Measurements from ENCODE around the gene DUSP22.

The DUSP22 gene

DNA sequence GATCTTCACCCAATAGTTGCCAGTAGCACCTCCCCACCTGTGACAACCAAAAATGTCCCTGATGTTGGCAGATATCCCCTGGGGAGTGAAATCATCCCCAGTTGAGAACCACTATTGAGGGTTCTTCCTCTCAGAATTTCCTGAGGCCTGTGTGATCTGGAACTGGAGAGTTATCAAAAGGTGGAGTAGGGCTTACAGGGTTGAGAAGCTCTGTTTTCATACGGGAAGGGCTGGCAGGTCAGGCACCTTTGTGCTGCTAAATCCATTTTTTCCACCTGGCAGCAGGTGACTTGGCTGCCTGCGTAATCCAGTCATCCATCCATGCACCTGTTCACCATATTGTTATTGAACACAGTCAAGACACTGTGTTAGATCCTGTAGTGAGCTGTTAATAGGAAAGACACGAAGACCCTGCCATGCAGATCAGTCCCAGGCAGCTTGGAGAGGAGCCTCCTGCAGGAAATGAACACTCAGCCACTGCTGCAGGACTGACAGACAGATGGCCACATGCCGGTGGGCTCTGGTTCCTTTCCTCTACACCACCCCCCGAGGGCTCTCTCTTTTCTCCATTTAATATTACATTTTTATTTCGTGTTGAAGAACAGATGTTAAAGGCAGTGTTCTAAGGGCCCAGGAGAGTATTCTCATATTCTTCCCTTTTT lies 5.4 kb downstream of the DUSP22 start:
- DNase-seq, result no peak

DNA sequence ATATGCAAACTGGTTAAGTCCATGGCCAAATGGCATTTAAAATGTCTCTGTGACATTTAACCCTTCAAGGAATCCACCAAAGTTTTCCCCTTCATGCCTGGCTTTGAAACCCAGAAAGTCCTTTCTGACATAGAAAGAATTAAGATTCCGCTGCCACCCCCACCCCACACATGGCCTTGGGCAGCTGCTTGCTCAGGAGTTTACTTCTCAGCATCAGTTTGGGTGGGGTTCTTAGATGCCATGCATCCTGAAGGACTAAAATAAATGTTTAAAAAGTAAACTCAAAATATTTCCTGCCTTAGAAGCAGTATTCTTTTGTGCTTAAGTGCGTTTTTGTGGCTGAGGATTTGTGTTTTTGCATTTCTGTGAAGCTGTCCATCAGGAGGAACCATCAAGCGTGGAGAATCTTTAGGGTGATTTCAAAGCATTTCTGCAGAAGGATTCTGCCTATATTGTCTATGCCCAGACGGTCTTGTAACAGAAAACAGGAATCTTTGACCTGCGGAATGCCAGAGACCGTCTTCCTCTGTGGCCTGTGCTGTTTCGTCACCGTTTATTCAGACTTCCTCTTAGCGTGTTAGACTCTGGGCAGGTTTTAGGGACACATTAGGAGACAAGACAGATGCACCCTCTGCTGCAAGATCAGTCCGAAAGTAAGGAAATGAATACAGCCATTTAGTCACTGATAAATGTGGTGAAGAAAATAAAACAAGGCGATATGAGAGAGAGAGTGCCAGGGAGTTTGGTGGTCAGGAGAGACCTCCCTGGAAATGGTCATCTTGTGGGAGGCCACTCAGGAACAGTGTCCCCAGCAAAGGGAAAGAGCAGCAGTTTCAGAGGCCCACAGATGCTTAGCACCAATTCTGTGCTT lies 6.2 kb downstream of the DUSP22 start:
- no peak for DNase-seq

DNA sequence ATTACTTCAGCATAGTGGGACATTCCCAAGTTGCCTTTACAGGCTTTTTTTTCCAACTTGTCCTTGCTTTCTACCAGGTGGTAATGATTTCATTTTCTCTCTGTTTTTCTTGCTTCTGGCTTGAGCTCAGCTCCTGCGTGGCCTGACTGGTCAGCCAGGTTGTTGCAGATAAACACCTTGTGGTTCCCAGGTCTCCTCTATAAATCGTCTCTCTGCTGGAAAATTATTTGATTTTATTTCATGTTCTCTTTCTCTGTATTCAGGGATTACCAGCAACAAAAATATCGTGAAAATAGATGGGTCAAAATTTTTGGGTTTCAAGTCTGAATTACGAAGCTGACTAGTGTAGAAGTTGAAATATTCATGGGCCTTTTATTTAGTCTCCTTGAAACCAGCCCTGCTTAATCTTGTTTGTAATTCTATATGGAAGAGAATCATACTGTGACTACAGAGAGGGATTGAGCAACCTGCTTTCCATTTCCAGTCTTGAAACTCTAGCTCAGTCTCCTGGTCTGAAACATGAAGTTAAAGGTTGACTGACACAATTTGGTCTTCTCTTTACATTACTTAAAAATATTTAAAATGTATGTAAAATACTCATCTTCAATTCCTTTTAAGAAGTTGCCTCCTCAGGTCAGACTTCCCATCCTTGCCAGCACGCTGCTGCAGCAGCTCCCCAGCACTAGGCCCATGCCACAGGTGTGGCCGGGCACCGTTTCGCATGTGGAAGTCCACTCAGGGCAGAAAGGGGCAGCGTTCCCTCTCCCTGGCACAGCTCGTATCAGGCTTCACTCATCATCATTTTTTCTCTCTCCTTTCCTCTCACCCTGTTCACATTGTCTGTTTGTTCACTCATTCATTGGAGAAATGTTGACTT lies 7.1 kb downstream of the DUSP22 start:
- DNase-seq, result no peak

DNA sequence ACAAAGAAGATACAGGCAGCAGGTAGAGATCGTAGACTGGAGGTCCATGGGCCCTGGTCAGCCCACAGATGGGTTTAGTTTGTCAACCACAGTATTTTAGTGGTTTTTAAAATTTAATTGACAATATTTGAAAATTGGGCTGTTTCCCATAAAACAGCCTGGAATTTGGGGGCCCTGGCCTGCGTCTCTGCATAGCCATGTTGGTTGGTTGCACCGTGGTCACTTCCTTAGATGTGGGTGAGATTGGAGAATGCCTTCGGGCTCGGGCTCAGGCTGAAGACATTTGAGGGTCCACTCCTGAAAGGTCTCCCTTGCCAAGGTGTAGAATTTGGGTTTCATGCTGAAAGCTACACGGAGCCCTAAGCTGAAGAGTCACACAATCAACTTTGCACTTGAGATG lies 7.7 kb downstream of the DUSP22 start:
- no peak for DNase-seq

DNA sequence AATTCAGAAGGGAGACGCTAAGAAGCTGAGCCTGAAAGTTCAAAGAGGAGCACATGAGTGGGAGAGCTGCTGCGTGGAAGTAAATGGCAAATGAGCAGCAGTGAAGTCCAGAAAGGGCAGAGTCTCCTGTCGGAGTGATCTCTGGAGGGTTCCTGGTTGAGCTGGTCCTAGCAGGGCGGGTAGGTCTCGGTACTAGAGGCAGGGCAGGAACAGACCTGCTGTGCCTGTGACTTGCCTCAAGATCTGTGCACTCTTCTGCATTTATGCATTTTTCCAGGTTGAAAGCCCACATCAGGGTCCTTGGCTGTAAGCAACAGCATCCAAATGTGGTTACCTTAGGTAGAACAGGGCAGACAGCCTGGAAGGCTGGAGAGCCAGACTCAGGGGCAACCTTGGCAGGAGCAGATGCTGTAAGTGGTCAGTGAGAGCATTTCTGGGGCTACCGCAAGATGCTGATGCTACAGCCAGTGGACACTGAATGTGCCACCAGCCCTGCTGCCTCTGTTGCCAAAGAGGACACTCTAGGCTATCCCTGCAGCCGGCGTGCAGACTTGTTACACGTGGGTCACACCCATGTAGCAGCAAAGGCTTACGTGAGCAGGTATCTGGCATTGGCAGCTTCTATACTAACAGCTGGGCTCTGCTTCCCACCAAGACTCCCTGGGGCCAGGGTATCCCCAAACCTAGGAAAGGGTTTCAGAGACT lies 8.4 kb downstream of the DUSP22 start:
- DNase-seq, result no peak

DNA sequence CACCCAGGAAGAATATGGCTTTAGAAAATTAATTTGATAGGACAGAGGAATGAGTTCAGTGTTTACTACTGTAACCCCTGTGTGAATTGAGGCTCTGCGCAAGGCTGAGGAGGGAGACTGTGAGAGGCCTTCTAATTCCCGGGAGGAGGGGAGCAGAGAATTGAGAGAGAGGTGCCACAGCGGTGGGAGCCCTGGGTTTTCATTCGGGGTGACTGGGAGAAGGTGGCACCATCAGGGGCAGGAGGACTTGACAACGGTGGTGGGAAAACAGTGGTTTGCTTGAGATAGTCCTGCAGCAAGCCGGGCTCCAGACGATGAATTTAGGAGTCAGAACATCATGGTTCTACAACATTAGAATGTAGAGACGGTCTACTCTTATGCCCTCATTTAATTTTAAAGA lies 9.2 kb downstream of the DUSP22 start:
- no peak for DNase-seq

DNA sequence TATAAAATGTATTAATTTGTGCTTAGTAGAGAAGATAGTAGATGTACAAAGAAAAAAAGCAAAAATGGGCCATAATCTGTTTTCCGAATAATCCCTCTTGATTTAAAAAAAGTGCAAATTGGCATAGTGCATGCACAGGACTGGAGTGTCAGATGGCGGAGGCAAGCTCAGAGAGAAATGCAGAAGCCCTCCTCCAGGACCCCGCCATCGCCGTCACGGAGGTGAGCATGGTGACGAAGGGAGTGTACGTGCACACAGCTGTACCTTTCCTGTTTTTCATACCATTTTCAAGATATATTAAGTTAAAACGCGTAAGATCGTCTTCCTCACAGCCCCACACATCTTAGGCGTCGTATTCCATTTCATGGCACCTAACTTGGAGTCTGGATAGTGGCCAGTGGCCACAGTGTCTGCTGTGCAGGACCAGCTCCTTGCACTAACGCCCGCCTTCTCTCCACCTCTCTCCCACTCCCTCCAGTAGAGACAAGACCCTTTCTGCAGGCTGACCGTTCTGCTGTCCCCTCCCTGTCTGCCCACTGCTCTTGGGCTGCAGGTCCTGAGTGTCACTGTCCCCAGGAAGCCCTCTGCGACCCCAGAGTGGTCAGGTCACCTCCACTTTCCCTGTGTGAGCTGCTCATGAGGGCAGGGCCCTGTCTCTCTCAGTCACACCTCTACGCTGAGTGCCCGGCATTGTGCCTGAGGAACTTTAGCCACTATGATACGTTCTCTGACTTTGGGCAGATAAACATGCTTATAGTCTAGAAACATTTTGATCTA lies 9.8 kb downstream of the DUSP22 start:
- no peak for DNase-seq

DNA sequence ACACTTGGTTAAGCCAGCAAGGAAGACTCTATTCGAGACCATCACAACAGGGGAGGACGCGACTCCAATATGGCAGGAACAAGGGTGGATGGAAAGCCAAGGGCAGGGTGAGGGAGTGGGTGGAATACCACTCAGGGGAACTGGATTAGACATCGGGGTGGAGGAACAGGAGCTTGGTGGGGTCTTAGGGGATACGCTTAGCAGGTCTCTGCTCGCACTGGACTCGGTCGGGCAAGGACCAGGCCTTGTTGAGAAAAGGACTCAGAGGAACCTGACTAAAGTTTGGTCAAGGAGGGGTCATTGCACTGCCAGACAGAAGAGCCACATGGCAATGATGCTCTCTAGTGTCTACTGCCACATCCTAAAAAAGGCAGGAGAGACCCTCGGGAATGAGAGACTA lies 10.5 kb downstream of the DUSP22 start:
- no peak for DNase-seq

DNA sequence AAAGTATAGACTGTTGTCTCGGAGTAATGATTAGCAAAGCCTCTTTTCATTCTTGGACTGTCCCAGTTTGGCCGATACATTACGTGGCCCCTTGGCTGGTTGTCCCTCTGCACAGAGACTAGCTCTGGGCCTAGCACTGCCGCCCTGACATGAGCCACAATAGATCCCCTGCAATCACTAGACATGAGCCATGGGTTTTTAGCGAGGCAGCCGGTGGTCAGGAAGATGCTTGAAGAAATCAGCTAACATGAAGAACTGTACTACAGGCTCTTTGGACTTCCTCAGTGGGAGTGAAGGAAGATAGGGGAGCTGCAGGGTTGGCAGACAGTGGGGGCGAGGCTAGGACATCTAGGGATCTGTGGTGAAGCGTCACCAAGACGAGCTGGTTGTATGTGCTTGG lies 11.0 kb downstream of the DUSP22 start:
- DNase-seq, result no peak

DNA sequence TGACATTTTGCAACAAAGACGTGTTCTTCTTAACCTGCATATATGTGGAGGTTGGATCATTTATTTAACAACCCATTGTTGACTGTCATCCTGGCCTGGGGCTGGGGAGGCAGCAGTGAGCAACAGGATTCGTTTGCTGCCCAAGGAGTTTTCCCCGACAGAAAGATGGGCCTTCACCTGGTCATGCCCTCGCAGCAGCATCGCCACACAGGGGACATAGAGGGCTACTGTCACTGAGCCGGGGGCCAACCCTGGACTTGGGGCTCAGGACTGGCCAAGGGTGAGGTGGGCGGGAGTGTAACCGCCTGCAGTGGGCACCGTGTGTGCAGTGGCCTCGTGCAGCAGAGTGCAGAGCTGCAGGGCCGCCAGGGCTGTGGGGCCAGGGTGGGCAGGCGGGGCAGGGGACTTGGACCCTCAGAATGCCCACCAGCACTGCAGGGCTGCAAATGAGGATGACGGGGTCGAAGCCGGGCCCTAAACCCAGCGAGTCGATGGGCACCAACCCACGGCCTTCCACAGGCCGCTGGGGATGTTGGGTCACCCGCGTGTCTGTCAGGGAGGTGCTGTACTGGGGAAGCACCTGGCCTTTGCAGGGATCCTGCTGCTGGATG lies 11.8 kb downstream of the DUSP22 start:
- DNase-seq, result no peak

DNA sequence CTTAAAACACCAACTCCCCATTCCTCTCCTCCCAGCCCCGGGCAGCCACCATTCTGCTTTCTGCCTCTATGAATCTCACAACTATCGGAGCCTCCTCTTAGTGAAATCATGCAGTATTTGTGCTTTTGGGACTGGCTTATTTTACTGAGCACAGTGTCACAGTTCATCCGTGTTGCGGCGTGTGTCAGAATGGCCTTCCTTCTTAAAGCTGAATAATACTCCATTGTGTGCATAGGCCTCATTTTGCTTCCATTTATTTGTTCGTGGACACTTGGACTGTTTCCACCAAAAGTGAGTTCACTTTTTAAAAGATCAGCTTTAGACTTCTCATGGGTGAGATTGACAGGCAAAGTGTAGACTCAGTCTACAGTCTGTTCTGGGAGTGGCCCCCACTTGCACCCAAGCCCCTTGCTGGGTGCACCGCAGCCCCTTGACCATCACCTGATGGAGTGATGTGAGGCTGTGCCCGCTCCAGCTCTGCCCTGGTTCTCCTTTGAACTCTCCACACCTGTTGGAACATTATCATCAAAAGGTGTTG lies 12.6 kb downstream of the DUSP22 start:
- no peak for DNase-seq

DNA sequence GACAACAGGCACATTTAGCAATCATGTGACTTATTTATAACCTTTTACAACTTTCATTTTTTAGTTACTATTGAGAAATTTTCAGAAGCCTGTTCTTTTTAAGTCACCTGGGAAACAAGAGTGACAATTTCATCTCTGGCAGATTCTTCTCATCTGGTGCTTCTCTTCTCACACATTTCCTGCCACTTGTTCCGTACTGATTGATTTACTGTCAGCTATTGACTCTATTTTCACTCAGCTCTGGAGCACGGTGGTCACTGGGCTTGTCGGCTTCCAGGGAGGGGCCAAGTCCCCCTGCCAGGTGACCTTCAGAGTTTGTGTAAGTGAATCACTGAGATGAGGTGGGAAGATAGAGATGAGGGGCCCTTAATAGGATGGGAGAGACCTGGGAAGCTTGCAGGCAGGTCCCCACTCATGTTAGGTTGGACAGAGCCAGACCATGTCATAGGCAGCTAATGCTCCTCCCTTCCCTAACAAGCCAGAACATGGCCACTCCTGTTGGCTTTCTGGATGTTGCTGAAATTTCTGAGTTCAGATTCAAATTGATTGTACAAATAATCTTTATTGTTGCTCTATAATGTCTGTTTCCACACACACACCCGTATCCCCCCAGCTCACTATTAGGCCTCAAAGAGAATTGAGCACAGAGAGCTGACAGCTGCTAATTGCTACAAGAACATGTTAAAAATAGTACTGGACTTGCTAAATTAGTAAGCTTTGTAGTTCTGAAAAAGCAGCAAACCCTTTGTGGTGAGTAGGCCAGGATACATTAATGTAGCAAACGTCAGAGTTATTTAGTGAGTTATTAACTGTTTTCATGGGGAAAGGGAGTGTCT lies 13.3 kb downstream of the DUSP22 start:
- no peak for DNase-seq

DNA sequence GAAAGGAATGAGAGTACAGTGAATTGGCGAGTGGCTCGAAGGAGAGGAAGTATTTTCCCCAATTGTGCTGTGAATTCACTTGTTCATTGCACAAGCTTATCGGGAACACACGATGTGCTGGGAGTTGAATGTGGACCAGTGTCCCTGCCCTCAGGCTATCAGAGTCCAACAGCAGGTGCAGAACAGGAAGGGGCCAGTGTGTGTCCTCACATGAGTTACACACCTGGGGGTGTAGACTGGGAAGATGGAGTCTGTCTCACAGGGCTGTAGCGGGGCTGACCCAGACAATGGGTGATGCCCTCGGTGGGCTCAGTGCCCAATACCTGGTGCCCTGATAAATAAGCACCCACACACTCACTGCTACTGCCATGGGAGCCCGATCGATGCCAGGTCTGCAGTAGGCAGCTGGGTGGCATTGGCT lies 14.4 kb downstream of the DUSP22 start:
- no peak for DNase-seq

DNA sequence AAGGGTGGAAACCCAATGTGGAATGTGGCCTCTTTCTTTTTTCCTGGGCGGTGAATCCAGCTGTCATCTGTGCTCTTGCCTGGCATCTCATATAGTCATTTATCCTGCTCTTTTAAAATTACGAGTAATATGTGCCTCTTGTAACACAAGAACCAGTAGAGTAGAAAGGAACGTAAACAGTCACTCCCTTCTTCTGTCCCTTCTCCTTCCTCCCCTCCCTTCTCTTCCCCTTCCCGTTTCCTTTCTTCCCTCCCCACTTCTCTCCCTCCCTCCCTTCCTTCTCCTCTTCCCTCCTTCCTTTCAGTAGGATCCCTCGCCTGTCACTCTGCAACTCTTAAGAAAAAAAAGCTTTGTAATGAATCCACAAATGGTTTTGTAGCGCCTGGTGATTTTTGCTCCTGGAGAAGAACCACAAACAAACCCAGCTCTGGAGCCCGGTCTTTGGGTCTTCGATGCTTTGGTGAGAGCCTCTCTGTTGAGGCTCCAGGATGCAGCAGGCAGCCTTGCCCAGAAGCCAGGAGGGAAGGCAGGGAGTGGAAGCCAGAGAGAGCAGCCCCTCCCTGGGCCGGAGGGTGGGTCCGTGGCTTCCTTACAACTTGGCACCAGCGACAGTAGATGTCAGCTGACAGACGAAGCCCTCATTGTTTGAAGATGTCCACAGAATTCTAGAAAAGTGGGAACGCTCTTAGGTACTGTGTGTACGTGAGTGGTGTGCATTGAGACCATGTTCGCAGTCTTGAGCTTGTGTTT lies 15.0 kb downstream of the DUSP22 start:
- no peak for DNase-seq

DNA sequence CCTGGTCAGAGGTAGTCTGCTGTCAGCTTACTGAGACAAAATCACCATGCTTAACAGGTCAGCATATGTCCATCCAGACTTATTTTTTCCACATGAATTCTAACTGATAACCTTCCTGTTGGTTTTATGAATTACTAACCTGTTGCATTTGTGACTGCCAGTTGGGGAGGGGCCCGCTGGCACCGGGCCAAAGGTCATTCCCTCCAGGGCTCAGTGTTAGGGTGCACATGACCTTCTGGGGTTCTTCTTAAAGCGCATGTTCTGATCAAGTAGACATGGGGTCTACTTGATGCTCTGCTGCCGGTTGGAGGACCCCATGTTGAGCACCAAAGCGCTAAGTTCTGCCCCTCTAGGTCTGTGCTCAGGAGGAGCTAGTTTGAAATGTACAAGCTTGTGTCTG lies 15.6 kb downstream of the DUSP22 start:
- no peak for DNase-seq

DNA sequence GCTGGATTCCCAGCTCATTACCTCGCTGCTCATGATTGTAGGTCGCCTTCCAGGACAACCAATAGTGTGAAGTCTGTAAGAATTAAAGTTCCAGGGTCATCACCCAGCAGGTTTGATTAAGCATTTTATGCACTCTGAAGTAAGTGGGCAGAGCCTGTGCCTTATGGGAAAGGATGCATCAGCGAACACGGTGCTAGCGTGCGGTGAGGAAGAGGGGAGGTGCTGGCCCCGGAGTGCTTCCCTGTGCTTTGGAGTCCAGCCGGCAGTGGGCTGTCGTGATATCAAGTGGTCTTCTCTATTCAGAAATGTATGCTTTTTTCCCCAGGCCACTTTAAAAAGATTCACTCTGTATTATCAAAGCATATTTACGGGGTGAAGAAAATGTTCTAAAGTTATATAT lies 16.0 kb downstream of the DUSP22 start:
- no peak for DNase-seq

DNA sequence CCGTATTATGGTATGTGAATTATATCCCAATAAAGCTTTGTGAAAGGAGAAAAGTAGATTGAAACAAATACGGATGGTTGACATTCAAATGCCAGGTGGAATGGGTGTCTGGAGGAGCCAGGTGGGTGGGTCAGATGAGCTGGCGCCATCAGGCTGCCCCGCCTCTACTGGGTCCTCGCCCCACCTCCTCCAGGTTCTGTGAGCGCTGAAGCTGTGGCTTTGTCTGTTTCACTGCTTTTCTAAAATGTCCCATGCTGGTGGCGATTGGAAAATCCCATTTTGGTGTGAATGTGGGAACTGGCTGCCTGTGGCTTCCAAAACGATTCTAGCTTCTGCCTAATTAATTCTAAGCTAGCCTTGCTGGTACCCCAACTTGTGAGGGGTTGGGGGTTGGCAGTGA lies 16.5 kb downstream of the DUSP22 start:
- no peak for DNase-seq

DNA sequence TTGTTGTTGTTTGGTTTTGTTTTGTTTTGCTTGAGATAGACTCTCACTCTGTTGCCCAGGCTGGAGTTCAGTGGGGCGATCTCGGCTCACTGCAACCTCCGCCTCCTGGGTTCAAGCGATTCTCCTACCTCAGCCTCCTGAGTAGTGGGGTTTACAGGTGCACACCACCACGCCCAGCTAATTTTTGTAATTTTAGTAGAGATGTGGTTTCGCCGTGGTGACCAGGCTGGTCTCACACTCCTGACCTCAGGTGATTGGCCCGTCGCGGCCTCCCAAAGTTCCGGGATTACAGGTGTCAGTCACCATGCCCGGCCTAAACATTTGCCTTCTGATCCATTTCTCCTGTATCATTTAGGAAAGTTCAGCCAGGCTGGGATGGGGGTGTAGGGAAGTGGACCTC lies 17.7 kb downstream of the DUSP22 start:
- DNase-seq, result no peak

DNA sequence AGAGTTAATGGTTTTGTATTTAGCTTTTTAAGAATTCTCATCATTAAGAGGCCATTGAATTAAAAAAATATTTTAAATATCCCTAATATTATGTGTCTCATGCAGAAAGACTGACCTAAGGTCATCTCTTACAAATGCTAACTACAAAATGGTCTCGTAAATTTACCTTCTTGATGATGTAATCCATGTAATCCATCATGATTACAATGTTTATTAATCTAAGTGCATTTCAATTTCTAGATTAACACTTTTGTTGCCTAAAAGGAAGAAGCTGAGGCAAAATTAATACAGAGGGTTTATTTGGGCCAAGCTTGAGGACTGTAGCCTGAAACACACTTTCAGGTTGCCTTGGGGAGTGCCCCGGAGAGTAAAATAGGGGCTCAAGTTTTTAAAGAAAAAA lies 18.4 kb downstream of the DUSP22 start:
- no peak for DNase-seq
